Suprapubic skin (tissue), 3 donors: ENCODE data around the gene HRH4.

ENCODE experiments used
- EP300 ChIP-seq: sonication (generic); formaldehyde crosslinking; IDR thresholded peaks from one replicate; pipeline ENCODE4 v1.6.1; 2017; ENCODE audit warnings: antibody characterized with exemption
- POLR2A ChIP-seq, 2 donors: fragments of 450-650 bp; IDR thresholded peaks; one replicate each; pipeline ENCODE4 v1.6.1; 2017; ENCODE audit warnings: antibody characterized with exemption in 2 of 2, mild to moderate bottlenecking in 2 of 2, moderate library complexity in 2 of 2
- TF ChIP-seq, protein P1 (sequence below), 2 donors: fragments of 200-600 bp in 1 of 2; fragments of 450-650 bp in 1 of 2; sonication (generic) in 1 of 2; IDR thresholded peaks; one replicate each; pipeline ENCODE4 v1.5.1; 2016 to 2019; ENCODE audit warnings: antibody characterized with exemption in 2 of 2, mild to moderate bottlenecking in 1 of 2, moderate library complexity in 1 of 2

DNA sequence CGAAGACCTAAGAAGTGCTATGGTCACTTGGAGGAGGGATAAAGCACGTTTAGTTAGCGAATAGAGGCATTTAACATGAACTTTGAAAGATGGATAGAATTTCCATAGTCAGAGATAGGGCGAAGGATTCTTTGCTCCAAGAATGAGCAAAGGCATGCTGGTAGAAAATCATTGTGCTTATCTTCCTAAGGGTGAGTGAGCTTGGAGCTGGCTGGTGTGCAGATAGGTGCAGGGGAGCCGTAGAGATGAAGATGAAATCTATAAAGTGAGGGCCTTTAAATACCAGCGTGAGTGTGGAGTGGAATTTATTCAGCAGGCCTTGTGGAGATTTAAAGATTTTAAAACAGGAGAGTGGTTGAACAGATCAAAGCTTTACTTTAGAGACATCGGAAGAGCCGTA lies 1.6 kb downstream of the HRH4 start:
- TF ChIP-seq, protein P1, sequence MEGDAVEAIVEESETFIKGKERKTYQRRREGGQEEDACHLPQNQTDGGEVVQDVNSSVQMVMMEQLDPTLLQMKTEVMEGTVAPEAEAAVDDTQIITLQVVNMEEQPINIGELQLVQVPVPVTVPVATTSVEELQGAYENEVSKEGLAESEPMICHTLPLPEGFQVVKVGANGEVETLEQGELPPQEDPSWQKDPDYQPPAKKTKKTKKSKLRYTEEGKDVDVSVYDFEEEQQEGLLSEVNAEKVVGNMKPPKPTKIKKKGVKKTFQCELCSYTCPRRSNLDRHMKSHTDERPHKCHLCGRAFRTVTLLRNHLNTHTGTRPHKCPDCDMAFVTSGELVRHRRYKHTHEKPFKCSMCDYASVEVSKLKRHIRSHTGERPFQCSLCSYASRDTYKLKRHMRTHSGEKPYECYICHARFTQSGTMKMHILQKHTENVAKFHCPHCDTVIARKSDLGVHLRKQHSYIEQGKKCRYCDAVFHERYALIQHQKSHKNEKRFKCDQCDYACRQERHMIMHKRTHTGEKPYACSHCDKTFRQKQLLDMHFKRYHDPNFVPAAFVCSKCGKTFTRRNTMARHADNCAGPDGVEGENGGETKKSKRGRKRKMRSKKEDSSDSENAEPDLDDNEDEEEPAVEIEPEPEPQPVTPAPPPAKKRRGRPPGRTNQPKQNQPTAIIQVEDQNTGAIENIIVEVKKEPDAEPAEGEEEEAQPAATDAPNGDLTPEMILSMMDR (IDR thresholded peaks at IDR 0.05), result no peak
- no peak for TF ChIP-seq POLR2A (IDR thresholded peaks at IDR 0.05)
- no peak for TF ChIP-seq EP300
